ENCODE measurements around the gene PPT1. TPM values are rescaled to one million over a fixed set of nuclear protein-coding genes. Genes with fewer than 3 reads are reported as not detected.
A peak's percentile ranks its signal among the peaks of the same experiment; 100 is the strongest.

Gene PPT1
- total RNA-seq (10 to 100 TPM; 39.7 to 41.3 TPM), total RNA-seq (67.5 to 102 reads per million in 2 donors)

DNA sequence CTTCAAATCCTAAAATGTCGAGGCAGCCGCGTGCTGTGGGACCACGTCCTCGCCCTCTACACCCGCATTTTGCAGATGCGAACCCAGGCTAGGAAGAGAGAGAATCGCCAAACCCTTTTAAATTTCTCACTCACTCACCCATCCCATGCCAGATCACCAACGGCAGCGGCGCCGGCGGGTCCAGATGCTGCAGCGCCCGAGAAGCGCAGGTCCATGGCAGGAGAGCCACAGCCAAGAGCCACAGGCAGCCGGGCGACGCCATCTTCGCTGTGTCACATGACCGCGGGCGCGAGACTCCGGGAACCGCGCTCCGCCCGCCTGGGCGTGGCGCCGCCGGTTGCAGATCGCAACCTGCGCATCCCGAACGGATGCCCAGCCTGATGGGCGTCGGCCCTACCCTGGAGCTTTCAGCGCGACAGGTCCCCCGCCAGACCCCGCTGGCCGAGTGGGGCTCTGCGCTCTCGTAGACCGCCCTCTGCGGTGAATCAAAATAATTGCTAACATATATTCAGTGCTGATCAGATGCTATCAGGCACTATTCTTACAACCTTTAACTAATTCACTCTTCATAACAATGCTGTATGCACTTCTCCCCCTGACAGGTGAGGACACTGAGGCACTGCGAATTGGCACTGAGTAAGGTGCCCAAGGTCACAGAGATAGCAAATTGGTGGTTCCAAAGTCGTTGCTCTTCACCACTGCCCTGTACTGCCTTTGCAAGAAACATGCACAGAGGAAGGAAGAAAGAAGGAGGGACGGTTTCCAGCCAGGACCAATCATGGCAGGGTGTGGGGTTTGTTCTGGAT, at the start of gene PPT1:
TSS of gene PPT1 (minus strand) at position 276 of the 806 bp plus-strand sequence. CDS start at position 262, 14 bp downstream.
- Mint-ChIP-seq H3K27ac (peak within 1 kb of the TSS; percentile 97), H3K36me3 (ENCODE audit: low read depth) (peaks cover 9% of the 10 kb centered on the region), H3K4me1 (peaks cover 30% of the 10 kb centered on the region), H3K4me3 (peak within 1 kb of the TSS; percentile 99), H3K27me3 (no peaks in the 10 kb centered on the region)
- peak; percentile 56 to 75 (median 74) for DNase-seq
- H3K9me3 ChIP-seq (ENCODE audit: control insufficient read depth, low read length, poor library complexity, severe bottlenecking) = no peaks in the 10 kb centered on the region
- peak; percentile 95 for ATAC-seq

DNA sequence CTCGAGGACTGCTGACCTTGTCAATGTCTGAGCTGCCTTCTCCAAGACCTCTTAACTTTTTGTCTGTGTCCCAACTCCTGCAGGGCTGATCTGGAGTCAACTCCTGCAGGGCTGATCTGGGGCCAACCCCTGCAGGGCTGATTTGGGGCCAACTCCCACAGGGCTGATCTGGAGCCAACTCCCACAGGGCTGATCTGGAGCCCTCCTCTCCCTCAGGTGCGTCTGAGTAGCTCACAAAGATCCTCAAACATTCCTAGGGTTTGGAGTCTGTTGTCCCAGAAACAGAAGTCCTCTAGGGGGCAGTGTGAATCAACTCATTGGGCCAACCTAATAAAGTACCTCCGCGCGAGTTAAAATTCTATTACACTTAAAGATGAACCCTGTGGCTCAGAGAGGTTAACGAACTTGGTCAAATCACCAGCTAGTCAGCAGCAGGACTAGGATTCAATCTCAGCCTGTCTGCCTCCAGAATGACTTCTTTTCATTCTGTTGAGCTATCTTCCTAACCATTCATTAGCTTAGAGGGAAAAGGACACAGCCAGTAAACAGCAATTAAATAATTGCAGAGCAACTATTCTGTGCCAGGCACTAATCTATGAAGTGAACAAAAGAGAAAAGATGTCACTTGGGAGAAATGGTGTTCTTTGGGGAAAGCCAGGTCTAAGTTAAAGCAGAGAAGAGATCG, 47.0 kb upstream of the PPT1 start:
- no peak overlapping the region for H3K27ac Mint-ChIP-seq
- peaks cover 59% of the 10 kb centered on the region for H3K27me3 Mint-ChIP-seq
- no peaks in the 10 kb centered on the region for H3K9me3 ChIP-seq (ENCODE audit: control insufficient read depth, low read length, poor library complexity, severe bottlenecking)
- peak in 2 of 3 donors; percentile 23 to 45 for DNase-seq
- H3K4me3 Mint-ChIP-seq = no peak overlapping the region
- peaks cover 6% of the 10 kb centered on the region for H3K36me3 Mint-ChIP-seq (ENCODE audit: low read depth)
- H3K4me1 Mint-ChIP-seq = peaks cover 11% of the 10 kb centered on the region
- peak; percentile 83 for ATAC-seq

DNA sequence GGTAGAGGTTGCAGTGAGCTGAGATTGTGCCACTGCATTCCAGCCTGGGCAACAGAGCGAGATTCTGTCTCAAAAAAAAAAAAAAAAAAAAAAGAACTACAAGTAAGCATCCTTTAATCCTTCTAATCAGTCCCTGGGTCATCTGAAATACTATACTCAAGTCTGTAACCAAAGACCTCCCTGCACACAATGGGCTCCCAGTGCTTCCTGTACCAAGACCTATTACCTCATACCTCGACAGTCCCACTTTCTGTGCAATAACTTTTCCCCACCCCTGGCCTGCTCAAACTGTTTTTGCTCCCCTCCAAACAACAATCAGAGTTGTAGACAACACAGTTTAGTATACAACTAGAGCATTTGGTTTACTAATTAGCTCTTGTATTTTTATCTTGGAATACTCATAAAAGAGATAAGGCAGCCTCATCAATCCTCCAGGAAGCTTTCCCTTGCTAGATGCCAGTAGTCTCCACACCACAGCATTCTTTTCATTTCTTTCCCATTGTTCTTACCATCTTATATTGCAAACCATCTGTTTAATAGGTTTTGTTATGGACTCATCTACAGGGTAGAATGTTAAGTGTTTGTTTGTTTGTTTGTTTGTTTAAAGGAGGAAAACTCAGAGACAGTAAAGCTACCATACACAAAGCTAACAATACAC, 45.0 kb upstream of the PPT1 start:
- ATAC-seq = no peak
- Mint-ChIP-seq H3K4me3 (no peak overlapping the region), H3K27me3 (peaks cover 40% of the 10 kb centered on the region), H3K36me3 (ENCODE audit: low read depth) (peaks cover 3% of the 10 kb centered on the region), H3K4me1 (peaks cover 9% of the 10 kb centered on the region), H3K27ac (no peak overlapping the region)
- no peaks in the 10 kb centered on the region for H3K9me3 ChIP-seq (ENCODE audit: control insufficient read depth, low read length, poor library complexity, severe bottlenecking)
- no peak for DNase-seq

DNA sequence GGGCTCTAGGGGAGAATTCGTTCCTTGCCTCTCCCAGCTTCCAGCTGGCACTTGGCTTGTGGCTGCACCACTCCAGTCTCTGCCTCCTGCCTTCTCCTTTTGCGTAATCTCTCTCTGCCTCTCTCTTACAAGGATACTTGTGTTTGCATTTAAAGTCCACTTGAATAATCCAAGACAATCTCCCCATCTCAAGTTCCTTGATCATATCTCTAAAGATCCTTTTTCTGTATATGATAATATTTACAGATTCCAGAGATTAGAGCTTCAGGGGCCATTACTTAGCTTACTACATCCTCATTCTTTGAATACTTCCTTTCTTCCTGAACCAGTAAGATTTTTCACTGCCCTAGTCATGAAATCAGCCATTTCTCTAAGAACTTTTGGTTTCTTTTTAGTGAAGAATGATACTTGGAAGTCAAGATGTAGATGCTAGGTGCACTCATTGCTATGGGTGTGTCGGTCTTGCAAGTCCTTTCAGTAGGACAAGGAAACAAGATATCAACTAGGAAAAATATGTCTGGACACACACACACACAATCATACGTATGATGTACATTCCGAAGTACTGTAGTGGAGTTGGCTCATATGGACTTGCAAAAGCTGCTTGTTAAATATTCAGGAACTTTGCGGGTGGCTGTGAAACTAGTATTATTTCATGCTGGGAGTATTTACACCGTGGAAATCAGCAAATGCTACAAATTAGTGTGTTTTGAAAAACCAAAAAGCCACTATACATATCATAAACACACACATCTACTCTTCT, 43.3 kb upstream of the PPT1 start:
- no peak for ATAC-seq
- no peak overlapping the region for H3K4me3 Mint-ChIP-seq

DNA sequence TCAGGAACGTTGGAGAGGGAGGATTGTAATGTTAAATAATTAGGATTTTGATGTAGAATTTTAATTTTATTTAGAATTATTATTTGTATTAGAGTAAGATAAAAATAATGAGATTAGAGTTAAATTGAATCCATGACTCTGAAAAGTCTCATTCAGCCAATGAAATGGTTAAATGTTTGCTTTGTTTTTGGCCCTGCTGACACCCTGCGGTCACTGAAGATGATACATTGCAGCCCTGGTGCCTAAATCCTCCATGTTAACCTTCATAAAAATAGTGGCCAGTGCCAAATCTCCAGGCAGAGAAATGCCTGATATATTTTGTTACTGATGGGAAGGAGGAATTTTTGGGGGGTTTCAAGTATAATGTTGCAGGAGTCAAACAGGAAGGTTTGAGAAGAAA, 36.8 kb upstream of the PPT1 start:
- ATAC-seq (no peak), DNase-seq (no peak)

More for the DNA sequence above, 43.3 kb upstream of the PPT1 start:
- Mint-ChIP-seq H3K27me3 (peaks cover 24% of the 10 kb centered on the region), H3K27ac (peak overlapping the region; percentile 11), H3K36me3 (ENCODE audit: low read depth) (peaks cover 3% of the 10 kb centered on the region), H3K4me1 (peaks cover 9% of the 10 kb centered on the region)
- H3K9me3 ChIP-seq (ENCODE audit: control insufficient read depth, low read length, poor library complexity, severe bottlenecking) = no peaks in the 10 kb centered on the region
- DNase-seq = no peak

DNA sequence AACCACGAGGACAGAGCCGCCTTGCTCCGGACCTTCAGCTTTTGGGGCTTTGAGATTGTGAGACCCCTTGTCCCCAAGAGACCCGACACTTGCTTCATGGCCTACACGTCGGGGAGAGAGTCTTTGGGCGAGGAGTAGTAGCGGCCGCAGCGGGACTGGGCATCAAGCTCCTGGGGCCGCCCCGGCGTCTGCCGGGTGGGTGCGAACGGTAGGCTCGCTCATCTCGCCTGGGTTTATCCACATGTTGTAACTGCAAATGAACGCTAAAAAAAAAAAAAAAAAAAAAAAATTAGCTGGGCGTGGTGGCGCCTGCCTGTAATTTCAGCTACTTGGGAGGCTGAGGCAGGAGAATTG, 36.2 kb upstream of the PPT1 start:
- ATAC-seq (no peak), DNase-seq (no peak)
- Mint-ChIP-seq H3K27me3 (peaks cover 18% of the 10 kb centered on the region), H3K36me3 (ENCODE audit: low read depth) (no peaks in the 10 kb centered on the region), H3K4me3 (no peak overlapping the region), H3K4me1 (peaks cover 5% of the 10 kb centered on the region), H3K27ac (no peak overlapping the region)
- H3K9me3 ChIP-seq (ENCODE audit: control insufficient read depth, low read length, poor library complexity, severe bottlenecking) = no peaks in the 10 kb centered on the region

More for the DNA sequence above, 36.8 kb upstream of the PPT1 start:
- Mint-ChIP-seq H3K27me3 (peaks cover 15% of the 10 kb centered on the region), H3K4me3 (no peak overlapping the region), H3K36me3 (ENCODE audit: low read depth) (no peaks in the 10 kb centered on the region), H3K27ac (no peak overlapping the region), H3K4me1 (peaks cover 2% of the 10 kb centered on the region)
- H3K9me3 ChIP-seq (ENCODE audit: control insufficient read depth, low read length, poor library complexity, severe bottlenecking) = no peaks in the 10 kb centered on the region

DNA sequence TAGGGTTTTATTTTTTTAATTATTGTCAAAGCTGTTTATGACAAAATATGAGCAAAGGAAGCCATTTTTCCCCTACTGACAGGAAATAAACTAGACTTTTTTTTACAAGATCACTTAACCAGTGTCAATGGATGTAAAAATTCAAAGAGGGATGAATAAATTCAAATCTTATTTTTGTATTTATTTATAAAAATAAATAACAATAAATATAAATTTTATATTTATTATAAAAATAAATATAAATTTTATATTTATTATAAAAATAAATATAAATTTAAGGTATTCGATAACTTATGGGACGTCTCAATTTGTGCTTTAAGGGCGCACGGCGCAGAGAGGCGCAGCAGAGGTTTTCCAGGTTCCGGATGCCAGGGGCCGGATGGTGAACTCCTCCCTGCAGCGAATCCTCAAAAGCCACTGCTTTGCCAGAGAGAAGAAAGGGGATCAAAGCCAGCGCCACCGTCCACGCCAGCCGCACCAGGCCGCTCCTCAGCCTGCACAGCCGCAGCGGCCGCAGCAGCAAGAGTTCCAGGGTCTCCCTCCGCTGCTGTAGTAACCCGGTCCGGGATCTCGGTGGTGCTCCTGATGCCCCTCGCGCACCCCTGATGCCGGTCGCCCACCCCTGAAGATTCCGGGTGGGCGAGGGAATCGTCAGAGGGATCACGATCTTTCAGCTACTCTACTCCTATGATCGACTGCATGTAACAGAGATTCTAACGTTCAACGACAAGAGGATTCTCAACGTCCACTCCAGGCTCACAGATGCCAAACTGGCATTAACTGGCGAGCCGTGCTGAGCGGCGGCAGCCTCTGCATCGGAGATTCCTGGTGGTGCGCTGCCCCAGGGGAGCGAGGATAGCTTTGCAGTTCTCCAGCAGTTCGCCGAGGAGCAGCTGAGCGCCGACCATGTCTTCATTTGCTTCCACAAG, 35.6 kb upstream of the PPT1 start:
- Mint-ChIP-seq H3K4me1 (peaks cover 5% of the 10 kb centered on the region), H3K4me3 (peak overlapping the region; percentile 41), H3K27me3 (peaks cover 18% of the 10 kb centered on the region), H3K27ac (no peak overlapping the region), H3K36me3 (ENCODE audit: low read depth) (no peaks in the 10 kb centered on the region)
- no peak for DNase-seq
- no peak for ATAC-seq
- H3K9me3 ChIP-seq (ENCODE audit: control insufficient read depth, low read length, poor library complexity, severe bottlenecking) = no peaks in the 10 kb centered on the region

DNA sequence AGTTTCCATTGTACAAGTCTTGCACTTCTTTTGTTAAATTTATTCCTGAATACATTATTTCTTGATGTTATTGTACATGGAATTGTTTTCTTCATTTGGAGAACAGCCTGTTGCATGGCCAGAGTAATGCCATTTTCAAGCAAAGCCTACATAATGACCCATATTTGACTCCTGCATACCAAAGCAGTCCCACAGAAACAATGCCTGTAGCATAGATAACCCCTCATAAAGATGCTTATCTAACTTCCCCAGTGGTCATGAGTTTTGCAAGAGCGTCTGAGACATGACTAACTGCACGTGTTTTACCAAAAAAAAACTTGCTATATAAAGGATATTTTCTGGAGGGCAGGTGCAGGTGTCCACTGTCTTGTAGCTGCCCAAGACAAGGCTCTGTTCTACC, 33.8 kb upstream of the PPT1 start:
- Mint-ChIP-seq H3K27ac (no peak overlapping the region), H3K27me3 (peaks cover 18% of the 10 kb centered on the region), H3K4me3 (no peak overlapping the region), H3K36me3 (ENCODE audit: low read depth) (no peaks in the 10 kb centered on the region), H3K4me1 (peaks cover 5% of the 10 kb centered on the region)
- no peak for ATAC-seq
- no peaks in the 10 kb centered on the region for H3K9me3 ChIP-seq (ENCODE audit: control insufficient read depth, low read length, poor library complexity, severe bottlenecking)
- no peak for DNase-seq

DNA sequence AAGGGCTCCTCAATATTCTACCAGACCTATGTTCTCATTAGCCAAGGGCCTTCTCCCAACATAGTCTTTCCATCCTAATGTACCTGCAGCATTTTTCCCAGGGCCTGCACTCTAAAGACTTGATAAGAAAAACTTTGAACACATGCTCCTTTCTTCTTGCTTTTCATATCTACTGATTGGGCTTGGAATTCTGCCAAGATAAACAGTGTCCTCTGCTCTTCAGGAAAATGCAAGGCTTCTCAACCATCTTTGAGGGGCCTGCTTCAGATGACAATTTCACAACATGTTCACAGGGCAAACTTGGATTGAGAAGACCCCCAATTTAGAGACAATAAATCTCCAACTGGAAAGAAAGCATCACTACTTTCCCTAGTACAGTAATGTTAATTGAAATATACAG, 25.8 kb upstream of the PPT1 start:
- no peak for ATAC-seq

DNA sequence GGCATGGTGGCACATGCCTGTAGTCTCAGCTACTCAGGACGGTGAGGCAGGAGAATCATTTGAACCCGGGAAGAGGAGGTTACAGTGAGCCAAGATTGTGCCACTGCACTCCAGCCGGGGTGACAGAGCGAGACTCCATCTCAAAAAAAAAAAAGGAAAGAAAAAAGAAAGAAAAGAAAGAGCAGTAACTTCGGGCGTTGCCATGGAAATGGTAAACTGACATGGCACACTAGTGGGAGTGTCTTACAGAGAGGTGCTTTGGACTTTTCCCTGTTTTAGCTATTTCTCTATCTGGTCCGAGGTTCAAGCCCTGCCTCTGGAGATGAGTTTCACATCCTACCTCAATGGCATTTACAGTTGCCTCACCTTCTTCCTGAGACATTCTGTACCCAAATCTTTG, 23.1 kb upstream of the PPT1 start:
- H3K4me3 Mint-ChIP-seq = no peak overlapping the region
- H3K36me3 Mint-ChIP-seq (ENCODE audit: low read depth) = peaks cover 2% of the 10 kb centered on the region
- H3K9me3 ChIP-seq (ENCODE audit: control insufficient read depth, low read length, poor library complexity, severe bottlenecking) = no peaks in the 10 kb centered on the region
- H3K27ac Mint-ChIP-seq = no peak overlapping the region
- DNase-seq (no peak), ATAC-seq (no peak)
- H3K27me3 Mint-ChIP-seq = peaks cover 6% of the 10 kb centered on the region
- no peaks in the 10 kb centered on the region for H3K4me1 Mint-ChIP-seq

More for the DNA sequence above, 25.8 kb upstream of the PPT1 start:
- Mint-ChIP-seq H3K36me3 (ENCODE audit: low read depth) (peaks cover 2% of the 10 kb centered on the region), H3K4me3 (no peak overlapping the region), H3K27ac (no peak overlapping the region), H3K27me3 (peaks cover 6% of the 10 kb centered on the region), H3K4me1 (no peaks in the 10 kb centered on the region)
- DNase-seq = no peak
- no peaks in the 10 kb centered on the region for H3K9me3 ChIP-seq (ENCODE audit: control insufficient read depth, low read length, poor library complexity, severe bottlenecking)

DNA sequence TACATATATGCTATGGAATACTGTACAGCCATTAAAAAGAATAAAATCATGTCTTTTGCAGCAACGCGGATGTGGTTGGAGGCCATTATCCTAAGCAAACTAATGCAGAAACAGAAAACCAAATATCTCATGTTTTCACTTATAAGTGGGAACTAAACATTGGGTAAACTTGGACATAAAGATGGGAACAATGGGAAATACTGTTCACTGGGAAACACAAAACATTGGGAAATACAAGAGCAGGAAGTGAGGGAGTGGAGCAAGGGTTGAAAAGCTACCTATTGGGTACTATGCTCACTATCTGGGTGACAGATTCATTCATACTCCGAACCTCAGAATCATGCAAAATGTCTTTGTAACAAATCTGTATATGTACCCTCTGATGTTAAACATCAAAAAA, 17.3 kb upstream of the PPT1 start:
- no peak overlapping the region for H3K27ac Mint-ChIP-seq
- H3K27me3 Mint-ChIP-seq = peaks cover 15% of the 10 kb centered on the region

DNA sequence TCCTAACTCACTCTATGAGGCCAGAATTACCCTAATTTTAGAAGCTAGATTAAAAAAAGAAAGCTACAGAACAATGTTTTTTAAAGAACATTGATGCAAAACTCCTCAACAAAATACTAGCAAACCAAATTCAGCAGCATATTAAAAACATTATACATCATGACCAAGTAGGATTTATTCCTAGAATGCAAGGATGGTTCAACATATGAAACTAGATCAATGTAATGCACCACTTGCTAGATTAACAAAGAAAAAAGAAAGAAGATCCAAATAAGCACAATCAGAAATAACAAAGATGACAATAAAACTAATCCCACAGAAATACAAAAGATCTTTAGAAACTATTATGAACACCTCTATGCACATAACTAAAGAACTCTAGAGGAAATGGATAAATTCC, 13.3 kb upstream of the PPT1 start:
- no peak overlapping the region for H3K4me3 Mint-ChIP-seq

More for the DNA sequence above, 17.3 kb upstream of the PPT1 start:
- H3K9me3 ChIP-seq (ENCODE audit: control insufficient read depth, low read length, poor library complexity, severe bottlenecking) = peaks cover 6% of the 10 kb centered on the region
- no peak for ATAC-seq
- Mint-ChIP-seq H3K4me3 (no peak overlapping the region), H3K36me3 (ENCODE audit: low read depth) (peaks cover 2% of the 10 kb centered on the region), H3K4me1 (no peaks in the 10 kb centered on the region)
- DNase-seq = no peak

More for the DNA sequence above, 13.3 kb upstream of the PPT1 start:
- DNase-seq (no peak), ATAC-seq (no peak)
- peaks cover 2% of the 10 kb centered on the region for H3K36me3 Mint-ChIP-seq (ENCODE audit: low read depth)
- peaks cover 23% of the 10 kb centered on the region for H3K27me3 Mint-ChIP-seq
- no peak overlapping the region for H3K27ac Mint-ChIP-seq
- peaks cover 6% of the 10 kb centered on the region for H3K9me3 ChIP-seq (ENCODE audit: control insufficient read depth, low read length, poor library complexity, severe bottlenecking)
- H3K4me1 Mint-ChIP-seq = no peaks in the 10 kb centered on the region
